A549 (cell line): ENCODE measurements around the gene TRAM2.

Source experiments
- HOXA7 ChIP-seq: fragments of 250-450 bp; sonication (Bioruptor Pico); IDR thresholded peaks from 2 replicates; pipeline ENCODE4 v1.5.0; 2020; ENCODE audit warnings: mild to moderate bottlenecking, moderate library complexity
- NPAS2 ChIP-seq: fragments of 250-450 bp; sonication (Bioruptor Pico); IDR thresholded peaks from 2 replicates; pipeline ENCODE4 v1.8.0; 2022; ENCODE audit warnings: mild to moderate bottlenecking, moderate library complexity, borderline replicate concordance
- POLR2A ChIP-seq: IDR thresholded peaks from 2 replicates; pipeline ENCODE4 v1.6.1; 2012; ENCODE audit warnings: mild to moderate bottlenecking, low read length
- RCOR1 ChIP-seq: fragments of 150-350 bp; IDR thresholded peaks from 2 replicates; pipeline ENCODE4 v1.6.1; 2014; ENCODE audit warnings: antibody characterized with exemption, low read length, low read depth
- TF ChIP-seq, protein P1 (sequence below): fragments of 200-600 bp; sonication (generic); IDR thresholded peaks from 2 replicates; pipeline ENCODE4 v1.6.1; 2016; ENCODE audit warnings: antibody characterized with exemption, mild to moderate bottlenecking, moderate library complexity
- TF ChIP-seq, protein P2 (sequence below): fragments of >200 bp; sonication (Bioruptor Twin); formaldehyde crosslinking; IDR thresholded peaks from 3 replicates; pipeline ENCODE4 v1.5.1; 2016

DNA sequence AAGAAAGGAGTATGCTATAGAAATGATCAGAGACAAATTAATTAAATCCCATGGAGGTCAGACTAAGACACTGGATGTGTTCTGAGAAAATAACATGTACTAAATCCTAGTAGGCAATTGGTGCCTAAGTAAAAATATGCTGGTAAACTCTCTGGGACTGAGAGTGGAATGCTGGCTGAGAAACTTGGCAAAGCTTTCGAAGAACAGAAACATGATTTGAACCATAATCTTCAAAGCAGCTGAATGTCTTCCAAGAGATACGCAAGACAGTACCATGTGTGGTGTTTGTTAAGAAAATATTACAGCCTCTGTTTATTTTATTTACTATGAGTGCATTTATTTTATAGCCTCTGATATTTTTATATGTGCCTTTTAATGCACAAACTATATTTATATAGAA is 101.6 kb downstream of the TRAM2 start:
- TF ChIP-seq RCOR1 (no peak), NPAS2 (CRISPR knock-in tag) (no peak), POLR2A (no peak), HOXA7 (no peak)
- TF ChIP-seq, protein P1, sequence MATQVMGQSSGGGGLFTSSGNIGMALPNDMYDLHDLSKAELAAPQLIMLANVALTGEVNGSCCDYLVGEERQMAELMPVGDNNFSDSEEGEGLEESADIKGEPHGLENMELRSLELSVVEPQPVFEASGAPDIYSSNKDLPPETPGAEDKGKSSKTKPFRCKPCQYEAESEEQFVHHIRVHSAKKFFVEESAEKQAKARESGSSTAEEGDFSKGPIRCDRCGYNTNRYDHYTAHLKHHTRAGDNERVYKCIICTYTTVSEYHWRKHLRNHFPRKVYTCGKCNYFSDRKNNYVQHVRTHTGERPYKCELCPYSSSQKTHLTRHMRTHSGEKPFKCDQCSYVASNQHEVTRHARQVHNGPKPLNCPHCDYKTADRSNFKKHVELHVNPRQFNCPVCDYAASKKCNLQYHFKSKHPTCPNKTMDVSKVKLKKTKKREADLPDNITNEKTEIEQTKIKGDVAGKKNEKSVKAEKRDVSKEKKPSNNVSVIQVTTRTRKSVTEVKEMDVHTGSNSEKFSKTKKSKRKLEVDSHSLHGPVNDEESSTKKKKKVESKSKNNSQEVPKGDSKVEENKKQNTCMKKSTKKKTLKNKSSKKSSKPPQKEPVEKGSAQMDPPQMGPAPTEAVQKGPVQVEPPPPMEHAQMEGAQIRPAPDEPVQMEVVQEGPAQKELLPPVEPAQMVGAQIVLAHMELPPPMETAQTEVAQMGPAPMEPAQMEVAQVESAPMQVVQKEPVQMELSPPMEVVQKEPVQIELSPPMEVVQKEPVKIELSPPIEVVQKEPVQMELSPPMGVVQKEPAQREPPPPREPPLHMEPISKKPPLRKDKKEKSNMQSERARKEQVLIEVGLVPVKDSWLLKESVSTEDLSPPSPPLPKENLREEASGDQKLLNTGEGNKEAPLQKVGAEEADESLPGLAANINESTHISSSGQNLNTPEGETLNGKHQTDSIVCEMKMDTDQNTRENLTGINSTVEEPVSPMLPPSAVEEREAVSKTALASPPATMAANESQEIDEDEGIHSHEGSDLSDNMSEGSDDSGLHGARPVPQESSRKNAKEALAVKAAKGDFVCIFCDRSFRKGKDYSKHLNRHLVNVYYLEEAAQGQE = no peak
- TF ChIP-seq, protein P2, sequence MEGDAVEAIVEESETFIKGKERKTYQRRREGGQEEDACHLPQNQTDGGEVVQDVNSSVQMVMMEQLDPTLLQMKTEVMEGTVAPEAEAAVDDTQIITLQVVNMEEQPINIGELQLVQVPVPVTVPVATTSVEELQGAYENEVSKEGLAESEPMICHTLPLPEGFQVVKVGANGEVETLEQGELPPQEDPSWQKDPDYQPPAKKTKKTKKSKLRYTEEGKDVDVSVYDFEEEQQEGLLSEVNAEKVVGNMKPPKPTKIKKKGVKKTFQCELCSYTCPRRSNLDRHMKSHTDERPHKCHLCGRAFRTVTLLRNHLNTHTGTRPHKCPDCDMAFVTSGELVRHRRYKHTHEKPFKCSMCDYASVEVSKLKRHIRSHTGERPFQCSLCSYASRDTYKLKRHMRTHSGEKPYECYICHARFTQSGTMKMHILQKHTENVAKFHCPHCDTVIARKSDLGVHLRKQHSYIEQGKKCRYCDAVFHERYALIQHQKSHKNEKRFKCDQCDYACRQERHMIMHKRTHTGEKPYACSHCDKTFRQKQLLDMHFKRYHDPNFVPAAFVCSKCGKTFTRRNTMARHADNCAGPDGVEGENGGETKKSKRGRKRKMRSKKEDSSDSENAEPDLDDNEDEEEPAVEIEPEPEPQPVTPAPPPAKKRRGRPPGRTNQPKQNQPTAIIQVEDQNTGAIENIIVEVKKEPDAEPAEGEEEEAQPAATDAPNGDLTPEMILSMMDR = no peak
